ENCODE data around the gene STK39. TPM values are rescaled to one million over a fixed set of nuclear protein-coding genes. Genes with fewer than 3 reads are reported as not detected.

The STK39 gene
- total RNA-seq, 1 donor from 2014 or later = 18.5 TPM

DNA sequence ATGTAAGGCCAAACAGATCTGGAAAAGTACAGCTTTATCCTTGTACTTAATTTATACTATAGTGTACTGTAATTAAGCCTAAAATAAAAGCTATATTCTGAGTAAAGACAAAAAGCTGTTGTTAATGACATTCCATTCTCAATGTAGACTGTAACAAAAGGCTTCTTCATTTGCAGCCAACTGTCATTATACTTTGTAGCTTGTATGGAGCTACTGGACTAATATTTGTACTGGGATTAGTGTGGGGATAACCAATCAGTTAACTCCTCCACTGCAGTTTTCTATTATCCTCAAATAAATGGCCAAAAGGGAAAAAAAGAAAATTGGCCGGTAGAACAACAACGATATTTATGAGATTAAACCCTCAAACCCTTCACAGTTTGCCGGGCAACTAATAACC, 66.5 kb downstream of the STK39 start:
- peaks cover 29% of the 10 kb centered on the region for H3K4me1 Mint-ChIP-seq
- TF ChIP-seq, protein P1, sequence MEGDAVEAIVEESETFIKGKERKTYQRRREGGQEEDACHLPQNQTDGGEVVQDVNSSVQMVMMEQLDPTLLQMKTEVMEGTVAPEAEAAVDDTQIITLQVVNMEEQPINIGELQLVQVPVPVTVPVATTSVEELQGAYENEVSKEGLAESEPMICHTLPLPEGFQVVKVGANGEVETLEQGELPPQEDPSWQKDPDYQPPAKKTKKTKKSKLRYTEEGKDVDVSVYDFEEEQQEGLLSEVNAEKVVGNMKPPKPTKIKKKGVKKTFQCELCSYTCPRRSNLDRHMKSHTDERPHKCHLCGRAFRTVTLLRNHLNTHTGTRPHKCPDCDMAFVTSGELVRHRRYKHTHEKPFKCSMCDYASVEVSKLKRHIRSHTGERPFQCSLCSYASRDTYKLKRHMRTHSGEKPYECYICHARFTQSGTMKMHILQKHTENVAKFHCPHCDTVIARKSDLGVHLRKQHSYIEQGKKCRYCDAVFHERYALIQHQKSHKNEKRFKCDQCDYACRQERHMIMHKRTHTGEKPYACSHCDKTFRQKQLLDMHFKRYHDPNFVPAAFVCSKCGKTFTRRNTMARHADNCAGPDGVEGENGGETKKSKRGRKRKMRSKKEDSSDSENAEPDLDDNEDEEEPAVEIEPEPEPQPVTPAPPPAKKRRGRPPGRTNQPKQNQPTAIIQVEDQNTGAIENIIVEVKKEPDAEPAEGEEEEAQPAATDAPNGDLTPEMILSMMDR (IDR thresholded peaks at IDR 0.05) = no peak
- ATAC-seq (ENCODE audit: low read depth) = no peak
- intact Hi-C loops (cut with micrococcal nuclease) = no loop called here
- peaks cover 16% of the 10 kb centered on the region for H3K36me3 Mint-ChIP-seq (ENCODE audit: low read depth)
- ChIA-PET POLR2A (no interaction called here), CTCF (no interaction called here)
- no peaks in the 10 kb centered on the region for H3K27me3 Mint-ChIP-seq
- no peak overlapping the region for H3K27ac Mint-ChIP-seq
- H3K4me3 Mint-ChIP-seq = no peak overlapping the region
- H3K9me3 Mint-ChIP-seq = no peaks in the 10 kb centered on the region
- no peak for DNase-seq

DNA sequence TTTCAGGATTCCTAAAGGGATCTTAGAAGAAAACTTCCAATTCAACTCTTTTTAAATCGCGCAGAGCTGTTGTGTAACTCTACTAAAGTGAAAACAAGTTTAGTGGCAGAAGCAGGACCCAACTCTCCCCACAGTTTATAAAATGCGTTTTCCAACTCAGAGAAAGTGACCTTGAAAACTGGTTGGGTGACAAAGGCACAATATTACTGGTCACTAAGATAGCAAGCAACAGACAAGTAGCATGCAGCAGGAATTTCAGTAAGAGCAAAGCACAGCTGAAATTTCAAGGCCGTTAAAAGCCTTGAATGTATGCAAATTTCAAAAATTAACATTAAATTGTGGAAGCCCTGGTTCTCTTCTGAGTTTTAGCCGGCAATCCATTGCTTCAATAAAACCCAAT, 66.9 kb downstream of the STK39 start:
- POLR2A ChIA-PET = no interaction called here
- DNase-seq (no peak), ATAC-seq (ENCODE audit: low read depth) (no peak)
- TF ChIP-seq, protein P1 (IDR thresholded peaks at IDR 0.05) = no peak
- H3K4me3 Mint-ChIP-seq = no peak overlapping the region
- H3K27ac Mint-ChIP-seq = no peak overlapping the region
- H3K9me3 Mint-ChIP-seq = no peaks in the 10 kb centered on the region
- peaks cover 28% of the 10 kb centered on the region for H3K4me1 Mint-ChIP-seq
- H3K36me3 Mint-ChIP-seq (ENCODE audit: low read depth) = peaks cover 16% of the 10 kb centered on the region
- H3K27me3 Mint-ChIP-seq = no peaks in the 10 kb centered on the region
- intact Hi-C loops (cut with micrococcal nuclease) = no loop called here
- CTCF ChIA-PET = no interaction called here

DNA sequence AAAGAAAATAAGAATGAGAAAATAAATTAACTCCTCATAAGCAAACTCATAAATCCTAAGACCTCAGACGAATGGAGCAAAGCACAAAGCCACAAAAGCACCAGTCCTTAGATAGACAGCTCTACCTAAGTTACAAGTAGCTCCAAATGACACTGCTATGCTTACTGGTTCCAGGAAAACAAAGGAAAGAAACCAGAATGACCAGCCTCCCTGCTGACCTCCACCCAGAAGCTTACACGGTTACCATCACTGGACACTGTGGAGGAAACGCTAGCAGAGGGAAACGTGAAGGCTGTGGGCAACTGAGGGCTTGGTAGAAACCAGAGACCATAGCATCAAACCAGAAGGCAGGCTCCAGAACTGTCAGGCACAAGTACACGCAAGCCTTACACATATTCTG, 67.8 kb downstream of the STK39 start:
- Mint-ChIP-seq H3K36me3 (ENCODE audit: low read depth) (peaks cover 16% of the 10 kb centered on the region), H3K4me1 (peaks cover 32% of the 10 kb centered on the region), H3K27me3 (no peaks in the 10 kb centered on the region), H3K9me3 (no peaks in the 10 kb centered on the region), H3K27ac (no peak overlapping the region), H3K4me3 (no peak overlapping the region)
- DNase-seq (no peak), ATAC-seq (ENCODE audit: low read depth) (no peak)
- ChIA-PET POLR2A (no interaction called here), CTCF (no interaction called here)
- intact Hi-C loops (cut with micrococcal nuclease) = no loop called here
- TF ChIP-seq, protein P1 (IDR thresholded peaks at IDR 0.05) = no peak

DNA sequence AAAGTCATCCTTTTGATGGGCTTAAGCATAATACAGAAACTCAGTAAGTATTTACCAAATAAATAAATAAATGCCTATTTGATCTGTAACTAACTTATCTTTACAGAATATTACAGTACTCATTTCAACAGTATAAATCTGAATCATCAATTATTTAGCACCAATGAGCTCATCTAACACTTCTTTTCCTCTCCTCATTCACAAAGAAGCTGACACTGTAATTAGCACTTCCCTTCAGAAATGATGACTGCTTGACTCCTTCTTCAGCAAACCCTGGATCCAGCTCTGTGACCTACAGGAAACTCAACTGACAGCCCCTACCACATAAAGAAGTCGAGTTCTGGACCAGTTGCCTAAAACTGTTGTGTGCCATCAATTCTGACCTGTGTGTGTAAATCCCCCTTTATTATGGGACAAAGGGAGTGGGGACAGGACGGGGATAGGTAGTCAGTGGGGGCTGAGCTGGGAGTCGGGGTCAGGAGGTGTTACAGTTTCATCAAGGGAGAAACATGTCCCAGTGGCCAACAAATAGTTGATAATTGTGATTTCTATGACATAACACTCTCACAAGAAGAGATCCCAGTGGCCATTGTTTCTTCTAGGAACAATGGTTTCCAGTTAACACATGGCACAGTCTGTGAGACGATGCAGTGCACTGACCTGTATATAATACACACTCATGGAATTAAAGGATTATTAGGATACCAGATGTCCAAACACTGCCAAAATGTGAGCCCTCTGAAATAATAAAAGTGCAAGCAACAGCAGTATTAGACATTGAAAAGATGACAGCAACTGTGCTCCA, 68.7 kb downstream of the STK39 start:
- CTCF ChIA-PET = no interaction called here
- POLR2A ChIA-PET = no interaction called here
- TF ChIP-seq, protein P1 (IDR thresholded peaks at IDR 0.05) = no peak
- ATAC-seq (ENCODE audit: low read depth) = no peak
- DNase-seq = no peak
- Mint-ChIP-seq H3K4me3 (no peak overlapping the region), H3K4me1 (peaks cover 34% of the 10 kb centered on the region), H3K27ac (no peak overlapping the region), H3K9me3 (no peaks in the 10 kb centered on the region), H3K36me3 (ENCODE audit: low read depth) (peaks cover 16% of the 10 kb centered on the region), H3K27me3 (no peaks in the 10 kb centered on the region)
- intact Hi-C loops (cut with micrococcal nuclease) = no loop called here

DNA sequence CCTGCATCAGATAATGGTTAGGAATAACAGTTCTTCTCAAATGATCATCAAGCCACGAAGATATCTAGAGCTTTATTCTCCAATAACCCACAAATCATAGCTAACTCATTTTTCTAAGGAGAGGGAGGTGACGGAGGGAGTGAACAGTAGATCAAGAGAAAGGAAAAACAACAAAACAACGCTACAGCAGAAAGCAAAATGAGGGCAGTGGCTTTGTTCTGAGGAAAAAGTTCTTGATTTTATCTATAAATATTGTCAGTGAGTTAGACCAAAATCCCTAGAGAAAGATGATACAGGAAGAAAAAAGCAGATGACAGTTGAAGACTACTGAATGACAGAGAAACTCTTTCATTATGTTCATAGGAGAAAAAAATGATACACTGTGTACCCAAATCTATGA, 71.0 kb downstream of the STK39 start:
- no peak overlapping the region for H3K4me3 Mint-ChIP-seq
- DNase-seq = no peak
- H3K4me1 Mint-ChIP-seq = peaks cover 34% of the 10 kb centered on the region
- intact Hi-C loops (cut with micrococcal nuclease) = no loop called here
- ChIA-PET POLR2A (interaction anchor here (1.3 kb wide), 1 partner anchor 71 kb away, joined by 3 read pairs; the partner anchor contains the start of gene STK39), CTCF (interaction anchor here (1.0 kb wide), 1 partner anchor 57 kb away, joined by 4 read pairs; no protein-coding TSS in a partner anchor)
- H3K36me3 Mint-ChIP-seq (ENCODE audit: low read depth) = peaks cover 10% of the 10 kb centered on the region
- no peaks in the 10 kb centered on the region for H3K9me3 Mint-ChIP-seq
- no peaks in the 10 kb centered on the region for H3K27me3 Mint-ChIP-seq
- no peak overlapping the region for H3K27ac Mint-ChIP-seq
- no peak for ATAC-seq (ENCODE audit: low read depth)
- TF ChIP-seq, protein P1 (IDR thresholded peaks at IDR 0.05) = no peak

All from activated B cell treated with CpG ODN at 0.5 μM for 24 hours (primary cell).